GM10266 (cell line): ENCODE data around the gene FOXJ3.

Experiments
- DNase-seq: peaks from one replicate; pipeline ENCODE4 v3.0.0; 2012; ENCODE audit errors: extremely low spot score
- TF ChIP-seq, protein P1 (sequence below): IDR thresholded peaks from 2 replicates; pipeline ENCODE4 v1.5.1; 2012; ENCODE audit warnings: mild to moderate bottlenecking, low read depth; ENCODE audit not compliant: control insufficient read depth, insufficient read depth; ENCODE audit errors: missing control alignments

The FOXJ3 gene

GRCh38 chr1:42144711-42145388, 190.2 kb downstream of the FOXJ3 start:
- TF ChIP-seq, protein P1, sequence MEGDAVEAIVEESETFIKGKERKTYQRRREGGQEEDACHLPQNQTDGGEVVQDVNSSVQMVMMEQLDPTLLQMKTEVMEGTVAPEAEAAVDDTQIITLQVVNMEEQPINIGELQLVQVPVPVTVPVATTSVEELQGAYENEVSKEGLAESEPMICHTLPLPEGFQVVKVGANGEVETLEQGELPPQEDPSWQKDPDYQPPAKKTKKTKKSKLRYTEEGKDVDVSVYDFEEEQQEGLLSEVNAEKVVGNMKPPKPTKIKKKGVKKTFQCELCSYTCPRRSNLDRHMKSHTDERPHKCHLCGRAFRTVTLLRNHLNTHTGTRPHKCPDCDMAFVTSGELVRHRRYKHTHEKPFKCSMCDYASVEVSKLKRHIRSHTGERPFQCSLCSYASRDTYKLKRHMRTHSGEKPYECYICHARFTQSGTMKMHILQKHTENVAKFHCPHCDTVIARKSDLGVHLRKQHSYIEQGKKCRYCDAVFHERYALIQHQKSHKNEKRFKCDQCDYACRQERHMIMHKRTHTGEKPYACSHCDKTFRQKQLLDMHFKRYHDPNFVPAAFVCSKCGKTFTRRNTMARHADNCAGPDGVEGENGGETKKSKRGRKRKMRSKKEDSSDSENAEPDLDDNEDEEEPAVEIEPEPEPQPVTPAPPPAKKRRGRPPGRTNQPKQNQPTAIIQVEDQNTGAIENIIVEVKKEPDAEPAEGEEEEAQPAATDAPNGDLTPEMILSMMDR: no peak
- no peak for DNase-seq

DNA sequence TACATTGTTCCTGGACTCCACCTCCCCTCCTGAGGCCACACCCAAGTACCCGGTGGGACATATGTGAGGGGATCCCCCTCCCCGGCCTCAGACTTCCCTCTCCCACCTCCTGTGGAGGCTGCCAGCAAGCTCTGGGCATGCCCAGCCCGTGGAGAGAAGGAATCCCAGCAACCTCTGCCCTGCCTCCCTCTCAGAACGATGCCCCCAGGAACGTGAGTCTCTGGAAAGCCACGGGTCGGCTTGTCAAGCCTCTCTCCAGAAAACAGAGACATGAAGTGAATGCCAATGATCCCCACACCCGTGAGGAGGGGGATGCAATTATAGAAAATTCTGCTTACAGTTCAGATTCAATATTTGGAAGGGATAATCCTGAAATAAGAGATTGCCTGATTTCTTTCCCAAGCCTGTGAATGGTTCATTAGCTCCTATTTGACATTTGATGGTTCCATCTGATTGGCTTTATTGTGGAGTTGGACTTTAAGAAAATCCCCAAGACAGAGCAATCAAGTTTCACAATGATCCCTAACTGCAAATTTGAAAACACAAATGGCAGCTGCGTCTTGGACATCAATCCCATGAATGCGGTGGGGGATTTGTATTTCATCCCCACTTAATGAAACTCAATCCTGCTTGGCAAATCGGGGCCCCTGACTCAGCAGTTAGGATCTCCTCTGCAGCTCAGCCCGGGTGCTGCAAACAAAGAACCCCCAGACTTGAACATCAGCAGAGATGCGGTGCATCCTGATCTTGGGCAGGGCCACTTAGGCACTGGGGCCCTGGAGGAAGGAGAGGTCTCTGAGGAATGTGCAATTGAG, 190.9 kb downstream of the FOXJ3 start:
- no peak for DNase-seq
- TF ChIP-seq, protein P1: no peak

- no peak for DNase-seq
Observed at GRCh38 chr1:42142894-42143675, 191.9 kb downstream of the FOXJ3 start.

DNA sequence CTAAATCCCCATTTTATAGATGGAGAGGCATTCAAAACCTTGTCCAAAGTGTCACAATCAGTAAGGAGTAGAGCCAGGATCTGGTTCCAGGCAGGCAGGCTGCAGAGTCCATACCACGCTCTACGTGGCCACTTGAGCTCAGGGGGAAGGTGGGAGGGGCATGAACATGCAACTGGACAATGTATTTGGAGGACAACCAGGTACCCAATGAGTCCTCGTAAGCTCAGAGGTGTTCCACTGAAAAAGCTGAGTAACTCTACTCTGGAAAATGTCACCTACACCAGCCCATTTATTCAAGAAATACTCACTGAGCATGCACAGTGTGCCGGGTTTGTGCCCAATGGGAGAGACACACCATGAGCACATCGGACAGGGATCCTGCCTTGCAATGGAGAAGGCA, 193.1 kb downstream of the FOXJ3 start:
- DNase-seq: no peak

More at GRCh38 chr1:42142894-42143675, 191.9 kb downstream of the FOXJ3 start:
- TF ChIP-seq, protein P1: no peak

GRCh38 chr1:42140191-42140590, 194.8 kb downstream of the FOXJ3 start:
- TF ChIP-seq, protein P1: no peak
- no peak for DNase-seq

More for the DNA sequence above, 193.1 kb downstream of the FOXJ3 start:
- TF ChIP-seq, protein P1: no peak

DNA sequence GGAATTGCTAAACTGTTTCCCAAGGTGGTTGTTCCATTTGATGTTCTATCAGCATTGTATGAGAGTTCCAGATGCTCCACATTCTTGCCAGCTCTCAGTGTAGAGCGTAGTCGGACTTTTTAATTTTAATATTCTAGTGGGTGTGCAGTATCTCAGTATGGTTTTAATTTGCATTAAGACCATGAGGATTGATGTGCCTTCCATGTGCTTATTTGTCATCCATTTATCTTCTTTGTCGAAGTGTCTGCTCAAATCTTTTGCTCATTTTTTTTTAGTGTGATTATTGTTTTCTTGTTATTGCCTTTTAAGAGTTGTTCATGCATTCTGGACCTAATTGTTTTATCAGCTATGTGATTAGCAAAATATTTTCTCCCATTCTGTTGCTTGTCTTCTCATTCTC, 195.6 kb downstream of the FOXJ3 start:
- no peak for DNase-seq
- TF ChIP-seq, protein P1: no peak
